Stimulated activated CD4-positive, alpha-beta T cell treated with anti-CD3 and anti-CD28 coated beads, Interleukin-1b, Interleukin-23, amount 100 ng/mL, for 48 hours (primary cell): Measurements from ENCODE around the gene GPC6.

Experiments
- DNase-seq: peaks from one replicate; pipeline ENCODE4 v3.0.0-alpha.2; 2020

GPC6 gene

GRCh38 chr13:93758575-93758974, 532.0 kb downstream of the GPC6 start:
- DNase-seq, result no peak

GRCh38 chr13:93762708-93763426, 536.3 kb downstream of the GPC6 start:
- DNase-seq, result no peak

DNA sequence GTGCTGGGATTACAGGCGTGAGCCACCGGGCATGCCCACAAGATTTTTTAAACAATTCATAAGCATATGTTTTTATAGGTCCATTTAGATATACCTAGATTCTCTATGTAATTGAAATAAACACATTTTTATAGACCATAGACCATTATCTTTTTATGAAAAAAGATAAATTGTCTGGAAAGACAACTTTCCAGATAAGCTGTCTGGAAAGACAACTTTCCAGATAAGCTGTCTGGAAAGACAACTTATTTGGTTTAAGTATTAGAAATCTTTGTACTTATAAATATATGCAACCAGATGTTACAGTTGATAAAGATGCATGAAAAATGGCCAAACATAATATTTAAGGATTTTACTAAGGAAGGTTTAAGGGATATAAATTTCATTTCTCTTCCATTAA, 538.5 kb downstream of the GPC6 start:
- no peak for DNase-seq

DNA sequence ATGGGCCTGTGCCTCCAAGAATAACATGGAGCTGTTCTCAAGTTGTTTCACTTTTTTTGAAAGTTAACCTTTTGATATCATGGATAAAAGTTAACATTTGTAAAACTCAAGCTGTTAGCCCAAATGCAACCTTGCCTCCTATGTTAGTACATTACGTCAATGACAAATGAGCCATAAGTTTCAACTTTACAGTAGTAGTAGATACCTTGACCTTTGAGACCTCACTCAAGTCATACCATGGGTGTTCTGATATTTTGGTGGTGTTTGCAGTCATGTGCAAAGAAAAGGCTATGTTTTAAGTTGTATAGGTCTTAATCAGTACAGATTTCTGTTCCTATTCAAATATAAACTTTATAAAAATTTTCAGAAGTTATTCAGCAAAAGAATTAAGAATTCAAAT, 539.2 kb downstream of the GPC6 start:
- DNase-seq, result no peak

DNA sequence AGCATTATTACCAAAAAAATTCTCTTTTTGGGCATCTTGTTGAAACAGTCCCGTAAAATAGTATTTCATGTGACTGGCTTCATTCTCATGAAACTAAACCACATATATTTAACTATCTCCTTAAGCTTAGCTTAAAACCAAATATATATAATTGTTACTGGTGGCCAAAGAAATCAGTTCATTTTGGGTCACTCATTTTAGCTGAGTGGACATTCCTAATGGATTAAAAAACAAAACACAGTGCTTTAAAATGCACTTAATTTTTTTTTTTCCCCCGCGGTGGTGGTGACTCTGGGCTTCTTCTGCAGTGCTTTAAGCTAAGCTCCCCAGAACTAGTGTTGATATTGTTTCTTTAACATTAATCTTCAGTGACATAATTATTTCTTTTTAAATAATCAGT, 540.1 kb downstream of the GPC6 start:
- DNase-seq, result no peak

GRCh38 chr13:93767180-93767916, 540.7 kb downstream of the GPC6 start:
- no peak for DNase-seq

DNA sequence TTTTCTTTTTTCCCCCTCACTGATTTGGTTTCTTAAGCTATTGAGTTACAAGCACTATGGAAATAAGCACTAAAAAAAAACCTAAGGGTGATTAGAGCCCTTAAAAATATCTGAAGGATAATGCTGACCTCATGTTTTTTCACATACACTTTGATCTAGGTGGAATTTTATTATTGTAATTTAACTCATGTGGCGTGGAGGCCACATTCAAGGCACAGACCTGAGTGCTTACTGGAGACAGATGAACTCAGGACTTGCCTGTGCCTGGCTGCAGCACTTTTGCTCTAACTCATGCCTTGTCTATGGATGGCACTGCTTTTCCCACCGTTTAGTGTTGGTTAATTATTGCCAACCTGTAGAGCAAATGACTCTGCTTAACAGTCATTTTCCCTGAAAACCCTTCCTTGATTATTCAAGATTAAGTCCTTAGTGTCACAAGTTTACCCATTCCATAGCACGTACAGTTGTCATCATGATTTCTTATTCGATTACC, 541.4 kb downstream of the GPC6 start:
- DNase-seq, result no peak

- no peak for DNase-seq
These were observed 542.5 kb downstream of the GPC6 start for GRCh38 chr13:93769101-93769500.

DNA sequence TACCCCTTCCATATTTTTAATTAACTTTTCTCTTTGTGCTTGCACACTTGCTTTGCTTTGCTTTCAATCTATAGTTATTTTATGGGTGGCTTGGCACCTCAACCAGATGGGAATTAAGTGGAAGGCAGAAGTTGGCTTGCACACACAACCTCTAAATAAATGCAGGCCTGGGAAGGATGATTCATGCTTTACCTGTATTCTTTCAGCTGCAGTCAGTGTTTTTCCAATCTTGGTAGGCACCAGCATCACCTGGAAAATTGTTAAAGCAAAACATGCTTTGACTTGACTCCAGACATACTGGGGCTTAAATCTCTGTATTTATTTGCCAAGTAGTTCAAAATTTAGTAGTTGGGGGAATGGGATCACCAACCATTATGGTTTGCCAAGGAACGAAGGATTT, 543.0 kb downstream of the GPC6 start:
- DNase-seq, result no peak

GRCh38 chr13:93771227-93771626, 544.6 kb downstream of the GPC6 start:
- DNase-seq, result no peak

- DNase-seq, result no peak
These were observed 545.2 kb downstream of the GPC6 start for GRCh38 chr13:93771782-93772181.

GRCh38 chr13:93774506-93774905, 547.9 kb downstream of the GPC6 start:
- DNase-seq, result no peak

DNA sequence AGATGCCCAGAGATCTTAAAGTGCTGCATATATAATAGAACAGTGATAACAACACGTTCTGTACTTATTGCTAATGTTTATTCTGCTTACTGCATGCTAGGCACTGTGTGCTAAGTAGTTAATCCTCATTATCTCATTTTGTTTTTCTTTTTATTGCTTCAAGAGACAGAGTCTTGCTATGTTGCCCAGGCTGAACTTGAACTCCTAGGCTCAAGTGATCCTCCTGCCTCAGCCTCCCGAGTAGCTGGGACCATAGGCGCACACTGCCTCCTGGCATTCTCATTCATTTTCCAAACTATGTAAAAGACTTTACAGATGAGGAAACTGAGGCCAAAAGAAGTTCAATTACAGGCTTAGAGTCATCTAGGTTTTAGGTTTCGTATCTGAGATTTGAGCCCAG, 548.4 kb downstream of the GPC6 start:
- no peak for DNase-seq

- no peak for DNase-seq
These were observed 549.0 kb downstream of the GPC6 start for GRCh38 chr13:93775507-93776108.

- no peak for DNase-seq
These were observed 550.3 kb downstream of the GPC6 start for GRCh38 chr13:93776936-93777335.

GRCh38 chr13:93777504-93777903, 550.9 kb downstream of the GPC6 start:
- DNase-seq, result no peak

- no peak for DNase-seq
These were observed 551.9 kb downstream of the GPC6 start for GRCh38 chr13:93778548-93778947.

DNA sequence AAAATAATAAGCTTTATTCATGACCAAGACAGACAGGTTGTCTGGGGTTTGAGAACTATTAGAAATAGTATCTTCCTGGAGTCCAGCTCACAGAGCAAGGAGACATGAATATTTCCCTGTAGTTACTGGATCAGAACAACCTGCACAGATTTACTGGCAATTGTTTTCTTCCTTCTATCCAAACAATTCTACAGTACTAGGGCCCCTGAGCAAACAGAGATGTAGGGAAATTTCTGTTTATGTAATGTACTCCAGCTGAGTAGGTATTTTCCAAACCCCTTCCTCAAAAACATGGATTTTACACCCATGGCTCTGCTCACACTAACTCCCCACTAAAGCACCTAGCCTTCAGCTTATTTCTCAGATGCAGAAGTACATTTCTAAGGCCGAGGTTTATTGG, 557.6 kb downstream of the GPC6 start:
- no peak for DNase-seq

- no peak for DNase-seq
These were observed 560.4 kb downstream of the GPC6 start for GRCh38 chr13:93786846-93787489.

- no peak for DNase-seq
These were observed 561.8 kb downstream of the GPC6 start for GRCh38 chr13:93788456-93788855.

GRCh38 chr13:93789058-93789457, 562.5 kb downstream of the GPC6 start:
- no peak for DNase-seq

- peak; percentile 79 for DNase-seq
These were observed 567.7 kb downstream of the GPC6 start for GRCh38 chr13:93794197-93794885.

GRCh38 chr13:93797463-93797862, 570.9 kb downstream of the GPC6 start:
- DNase-seq, result no peak
